Activated naive CD4-positive, alpha-beta T cell (primary cell): ENCODE measurements around the gene DPH6.
A peak's percentile ranks its signal among the peaks of the same experiment; 100 is the strongest.
"Not testable (repeated sequence)": the region's sequence is repeated elsewhere in the genome, so short reads cannot be mapped to it uniquely, and the experiment has no call there.

Source experiments
- DNase-seq, 4 experiments: peaks; one replicate each; lab custom pipeline; 2025; lab: John Stamatoyannopoulos, UW

DPH6 gene

DNA sequence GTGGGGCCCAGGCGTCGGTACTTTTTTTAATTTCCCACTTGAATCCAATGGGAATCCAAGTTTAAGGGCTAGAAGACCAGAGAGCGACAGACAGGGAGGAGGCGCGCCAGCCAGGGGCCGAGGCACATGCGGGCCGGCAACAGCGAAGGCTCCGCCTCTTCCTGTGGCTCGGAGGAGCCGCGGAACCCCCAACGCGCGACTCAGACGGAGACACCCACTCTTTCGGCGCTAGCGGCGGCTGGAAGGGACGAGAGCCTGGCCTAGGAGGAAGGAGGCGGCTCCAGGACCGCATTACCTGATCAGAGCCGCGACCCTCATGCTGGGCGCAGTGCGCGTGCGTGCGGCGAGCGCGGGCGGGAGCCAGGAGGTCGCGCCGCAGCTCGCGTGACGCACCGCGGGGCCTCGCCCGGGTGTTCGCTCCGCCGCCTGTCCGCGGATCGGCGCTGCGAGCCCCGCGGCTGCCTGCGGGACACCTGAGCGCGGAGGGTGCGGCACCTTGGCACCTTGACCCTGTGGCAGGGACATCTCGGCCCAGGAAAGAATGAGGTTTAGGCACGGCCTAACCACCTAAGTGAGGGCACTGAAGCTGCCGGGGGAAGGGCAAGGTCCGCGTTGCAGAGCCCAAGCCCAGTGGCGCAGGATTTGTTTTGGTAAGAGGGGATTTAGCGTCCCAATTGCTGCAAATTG lies at the start of gene DPH6:
DPH6 (minus strand) TSS at position 342 of the 687 bp plus-strand sequence; CDS start at position 318, 24 bp downstream.
- peak; percentile 58 to 71 (median 62) for DNase-seq

- no peak for DNase-seq
Observed at GRCh38 chr15:35595656-35596055, 49.7 kb upstream of the DPH6 start.

GRCh38 chr15:35591987-35592386 lies 46.0 kb upstream of the DPH6 start:
- not testable (repeated sequence) for DNase-seq

DNA sequence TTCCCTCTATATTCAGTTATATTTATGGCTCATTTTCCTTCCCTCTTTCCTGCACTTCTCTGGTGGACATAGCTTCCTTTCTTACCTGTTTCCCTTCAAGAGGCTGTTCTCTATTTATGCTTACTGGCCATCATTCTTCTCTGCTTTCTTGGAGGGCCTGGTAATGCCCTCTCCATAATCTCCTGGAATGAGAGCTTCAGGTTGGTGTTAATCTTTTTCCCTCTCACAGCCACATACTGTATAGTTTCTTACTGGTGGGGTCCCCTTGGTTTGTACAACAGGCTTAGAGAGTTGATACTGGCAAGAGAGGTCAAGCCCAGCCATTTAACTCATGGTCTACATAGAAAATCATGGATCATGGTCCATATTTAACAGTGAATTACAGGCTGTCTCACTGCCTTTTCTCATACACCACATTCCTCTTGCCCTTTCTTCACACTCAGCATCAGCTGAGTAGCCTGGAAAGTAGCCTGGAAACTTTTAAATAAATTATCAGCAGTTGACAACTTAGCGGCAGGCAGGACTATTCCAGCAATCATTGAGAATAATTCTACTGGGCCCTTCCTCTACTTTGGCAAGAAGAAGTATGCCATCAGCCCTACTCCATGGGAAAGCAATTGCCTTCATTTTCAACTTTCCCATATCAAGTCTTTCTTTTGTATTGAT lies 38.0 kb upstream of the DPH6 start:
- DNase-seq: no peak

DNA sequence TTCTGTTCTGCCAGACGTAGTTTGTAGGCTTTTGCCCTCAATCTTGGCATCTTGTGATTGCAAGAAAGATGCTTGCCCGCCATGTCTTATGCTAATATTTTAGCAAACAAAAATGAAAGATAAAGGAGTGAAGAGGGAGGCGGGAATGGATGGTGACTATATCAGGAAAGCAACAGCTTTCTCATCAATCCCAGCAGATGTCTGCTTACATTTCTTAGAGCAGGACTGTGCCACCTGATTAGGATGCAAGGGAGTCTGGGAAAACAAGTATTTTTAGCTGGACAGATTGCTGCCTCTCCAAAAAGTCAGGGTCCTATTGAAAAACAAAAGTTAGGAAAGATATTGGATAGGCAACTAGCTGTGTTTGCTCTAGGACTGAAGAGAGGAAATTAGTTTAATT lies 34.6 kb upstream of the DPH6 start:
- no peak for DNase-seq

GRCh38 chr15:35567392-35567791 lies 21.4 kb upstream of the DPH6 start:
- no peak for DNase-seq

DNA sequence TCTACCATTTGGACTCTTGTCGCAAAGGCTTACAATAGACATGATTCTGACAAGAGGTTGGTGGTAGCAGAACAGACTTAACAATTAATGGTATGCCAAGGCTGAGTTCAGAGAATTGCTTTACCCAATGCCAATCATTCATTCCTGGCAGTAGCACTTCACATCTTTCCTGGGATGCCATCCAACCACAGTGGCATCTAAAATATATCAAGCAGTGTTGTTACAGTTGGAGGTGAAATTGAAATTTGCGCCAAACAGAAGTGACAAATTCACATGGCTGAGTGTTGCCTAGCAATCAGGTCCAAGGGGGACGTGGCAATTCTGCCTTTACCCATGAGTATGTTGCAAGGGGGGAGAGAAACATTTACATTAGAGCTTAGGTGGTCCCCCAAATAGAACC lies 21.0 kb upstream of the DPH6 start:
- no peak for DNase-seq

GRCh38 chr15:35565901-35566300 lies 19.9 kb upstream of the DPH6 start:
- no peak for DNase-seq

DNA sequence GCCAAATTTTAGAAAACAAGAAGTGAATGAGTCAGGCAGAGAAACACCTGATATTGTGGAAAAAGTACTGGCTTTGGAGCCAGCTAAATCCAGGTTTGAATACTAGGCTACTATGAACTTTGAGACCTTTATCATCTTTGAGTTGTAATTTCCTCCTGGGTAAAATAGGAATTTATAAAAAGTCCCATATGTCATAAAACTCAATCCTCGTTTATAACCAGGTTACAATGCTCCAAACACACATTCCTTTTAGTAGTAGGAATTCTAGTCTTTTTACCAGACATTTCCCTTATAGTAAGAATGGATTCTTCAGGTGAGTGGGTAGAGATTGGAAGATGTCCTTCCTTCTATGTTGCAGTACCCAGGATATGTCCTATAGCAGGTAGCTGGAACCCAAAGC lies 16.7 kb upstream of the DPH6 start:
- DNase-seq: no peak

GRCh38 chr15:35561308-35561707 lies 15.3 kb upstream of the DPH6 start:
- DNase-seq: no peak

- no peak for DNase-seq
Observed at GRCh38 chr15:35560870-35561269, 14.9 kb upstream of the DPH6 start.

GRCh38 chr15:35560258-35560657 lies 14.3 kb upstream of the DPH6 start:
- no peak for DNase-seq

- DNase-seq: no peak
Observed at GRCh38 chr15:35559683-35560082, 13.7 kb upstream of the DPH6 start.

- DNase-seq: no peak
Observed at GRCh38 chr15:35557544-35557943, 11.6 kb upstream of the DPH6 start.

- DNase-seq: no peak
Observed at GRCh38 chr15:35557012-35557411, 11.0 kb upstream of the DPH6 start.

- DNase-seq: no peak
Observed at GRCh38 chr15:35555244-35555643, 9.3 kb upstream of the DPH6 start.

- DNase-seq: no peak
Observed at GRCh38 chr15:35550957-35551356, 5.0 kb upstream of the DPH6 start.

GRCh38 chr15:35549567-35549966 lies 3.6 kb upstream of the DPH6 start:
- DNase-seq: no peak

DNA sequence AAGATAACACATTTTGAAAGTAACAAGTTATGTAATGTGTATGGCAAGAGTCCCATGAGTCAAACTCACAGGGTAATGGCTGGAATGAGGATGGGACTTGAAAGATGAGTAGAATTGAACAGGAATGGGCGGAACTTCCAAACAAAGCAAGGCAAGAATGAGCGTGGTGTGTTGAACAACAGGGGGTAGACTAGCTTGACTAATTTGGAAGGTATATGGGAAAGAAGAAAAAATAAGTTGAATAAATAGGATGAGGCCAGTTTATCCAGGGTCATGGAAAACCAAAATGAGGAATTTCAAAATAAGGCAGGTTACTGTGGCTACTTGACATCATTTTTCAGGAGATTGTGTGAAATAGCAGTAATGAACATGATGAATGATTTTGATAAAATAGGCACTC lies 2.5 kb upstream of the DPH6 start:
- no peak for DNase-seq

DNA sequence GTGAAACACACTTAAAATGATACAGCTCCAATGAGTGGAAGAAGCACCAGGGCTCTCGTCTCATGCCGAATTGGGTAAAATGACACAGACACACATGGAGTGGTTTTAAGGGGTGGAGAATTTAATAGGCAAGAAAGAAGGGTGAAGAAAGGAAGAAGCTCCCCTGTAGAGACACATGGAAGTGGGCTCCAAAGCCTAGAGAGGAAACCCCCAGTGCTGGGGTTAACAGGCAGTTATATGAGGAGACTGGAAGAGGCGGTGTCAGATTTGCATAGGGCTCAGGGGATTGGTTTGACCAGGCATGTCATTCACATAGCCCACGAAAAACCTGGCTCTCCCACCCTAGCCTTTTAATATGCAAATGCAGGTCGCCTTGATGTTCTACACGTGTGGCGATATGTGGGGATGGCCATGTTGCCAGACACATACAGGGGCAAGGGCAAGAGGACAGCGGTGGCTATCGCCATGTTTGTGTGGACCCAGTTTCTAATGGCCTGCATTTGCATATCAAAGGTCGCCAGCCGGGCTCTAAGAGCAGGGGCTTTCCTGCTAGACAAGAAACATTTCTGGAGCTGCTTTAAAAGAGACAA lies 1.9 kb upstream of the DPH6 start:
- DNase-seq: no peak

GRCh38 chr15:35546511-35547381 lies 781 bp upstream of the DPH6 start:
- DNase-seq: no peak

DNA sequence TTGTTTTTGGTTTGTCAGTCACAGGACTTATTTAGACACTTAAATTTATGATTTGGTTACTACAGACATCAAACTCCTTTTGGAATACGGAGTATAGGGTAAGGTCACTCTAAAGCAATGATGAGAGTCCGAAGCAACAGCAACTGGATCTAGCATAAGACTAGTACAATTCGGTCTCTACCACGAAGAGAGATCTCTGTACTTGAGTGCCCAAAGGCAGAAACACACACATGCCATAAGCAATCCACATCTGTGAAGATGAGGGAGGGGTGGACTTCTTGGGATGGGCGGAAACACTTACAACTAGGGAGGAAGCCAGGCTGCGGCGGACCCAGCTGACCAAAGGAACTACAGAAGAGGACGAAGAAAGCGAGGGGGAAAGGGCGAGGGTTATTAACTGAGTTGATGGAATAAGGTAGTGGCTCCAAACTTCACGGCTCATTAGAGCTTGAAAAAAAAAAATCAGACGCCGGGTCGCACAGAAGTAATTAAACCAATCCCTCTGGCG lies 595 bp downstream of the DPH6 start:
- no peak for DNase-seq
